ENCODE measurements around the gene CDH4. TPM values are rescaled to one million over a fixed set of nuclear protein-coding genes. Genes with fewer than 3 reads are reported as not detected.

CDH4 gene
- total and polyA plus RNA-seq, 2 of the 8 experiments (the other 6 are each of a cell fraction or from before 2014, with no cell fraction given), result 4.3 to 7.9 TPM

DNA sequence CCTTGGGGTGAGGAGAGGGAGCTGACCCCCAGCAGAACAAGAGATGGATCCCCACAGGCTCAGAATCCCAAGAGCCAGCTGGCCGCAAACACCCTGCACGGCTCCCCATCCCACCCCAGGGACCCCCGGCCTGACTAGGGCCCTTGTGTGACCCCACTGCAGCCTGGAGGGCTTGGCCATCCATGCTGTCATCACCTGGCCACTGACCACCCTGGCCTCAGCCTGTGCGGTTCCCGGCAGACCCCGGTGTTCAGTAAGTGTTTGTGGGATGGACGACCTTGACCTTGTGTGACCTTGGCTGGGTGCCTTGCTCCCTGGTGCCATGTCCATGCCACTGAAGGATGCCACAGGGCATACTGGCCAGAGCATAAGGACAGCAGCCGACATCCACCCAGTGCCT lies 485.3 kb downstream of the CDH4 start:
- Histone ChIP-seq H4K91ac (replicated peaks; ENCODE audit: insufficient read length, low read length) (no peak overlapping the region), H3K18ac (ENCODE audit: extremely low read depth, low read length) (no peak overlapping the region), H4K20me1 (replicated peaks in 1 of 2; ENCODE audit: control insufficient read depth in 1 of 2, insufficient read depth in 2 of 2, low read length in 2 of 2) (no peaks in the 10 kb centered on the region), H3K36me3 (ENCODE audit: control insufficient read depth in 2 of 4, insufficient read depth in 4 of 4, low read length in 3 of 4) (no peaks in the 10 kb centered on the region), H4K8ac (ENCODE audit: extremely low read depth, insufficient read depth, low read length) (no peak overlapping the region), H2AK5ac (ENCODE audit: low read depth, low read length) (no peak overlapping the region), H3K79me2 (ENCODE audit: control insufficient read depth in 1 of 2, insufficient read depth in 2 of 2, low read length in 2 of 2) (no peaks in the 10 kb centered on the region), H3K9ac (replicated peaks in 1 of 4; ENCODE audit: extremely low read depth in 1 of 4, low read depth in 3 of 4, low read length in 3 of 4) (no peak overlapping the region), H2BK15ac (ENCODE audit: low read length) (no peak overlapping the region), H3K27me3 (replicated peaks in 1 of 4; ENCODE audit: control insufficient read depth in 3 of 4, extremely low read depth in 1 of 4, insufficient read depth in 3 of 4, low read length in 3 of 4) (peaks cover 0 to 3% (median 1%) of the 10 kb centered on the region in 4 experiments; a peak in 2 of 7 replicates), H3K23me2 (ENCODE audit: low read depth, low read length) (no peaks in the 10 kb centered on the region; the same call in 1 of the 2 replicates), H4K5ac (ENCODE audit: insufficient read length, low read depth, low read length) (no peak overlapping the region), H2BK20ac (ENCODE audit: low read length) (no peak overlapping the region), H3K27ac (ENCODE audit: low read depth, low read length) (no peak overlapping the region), H3K14ac (ENCODE audit: insufficient read length) (no peak overlapping the region), H3K56ac (replicated peaks; ENCODE audit: insufficient read length, low read depth, low read length) (no peak overlapping the region), H2BK12ac (ENCODE audit: low read depth, low read length) (no peak overlapping the region), H3K79me1 (ENCODE audit: low read depth, low read length) (no peaks in the 10 kb centered on the region), H3K23ac (ENCODE audit: insufficient read length) (no peak overlapping the region), H3K4me3 (ENCODE audit: extremely low read depth in 1 of 4, insufficient read depth in 2 of 4, low read depth in 3 of 4, low read length in 4 of 4) (no peak overlapping the region), H3K4ac (replicated peaks; ENCODE audit: insufficient read length, low read depth, low read length) (no peak overlapping the region), H2BK120ac (replicated peaks; ENCODE audit: low read depth, low read length) (no peak overlapping the region), H3K9me3 (ENCODE audit: insufficient read depth in 2 of 2, low read depth in 1 of 2, low read length in 1 of 2) (no peaks in the 10 kb centered on the region), H3K4me2 (ENCODE audit: insufficient read depth in 1 of 2, low read depth in 2 of 2, low read length in 2 of 2) (no peak overlapping the region), H3K4me1 (replicated peaks in 1 of 4; ENCODE audit: control insufficient read depth in 3 of 4, insufficient read depth in 4 of 4, low read length in 3 of 4) (no peaks in the 10 kb centered on the region), H2AFZ (ENCODE audit: low read length) (no peak overlapping the region), H2BK5ac (ENCODE audit: low read depth, low read length) (no peak overlapping the region)
- CTCF ChIA-PET (ENCODE audit: partially characterized antibody), result interaction anchor here (1.4 kb wide), 1 partner anchor 150 kb away, joined by 5 read pairs; no protein-coding TSS in a partner anchor
- POLR2A ChIA-PET (ENCODE audit: partially characterized antibody), result no interaction called here
- FAIRE-seq (no peak), DNase-seq (ENCODE audit: low read depth in 1 of 2, low spot score in 2 of 2) (no peak)
- WGBS, 2 experiments (ENCODE audit: extremely low coverage in 1 of 2, insufficient coverage in 1 of 2, insufficient read length in 1 of 2, insufficient replicate concordance in 2 of 2, low coverage in 1 of 2, low lambda C conversion rate in 2 of 2, missing lambda C conversion rate in 1 of 2), result 84% methylated on average over 7 of the region's 8 CpGs; no CpG with 5 or more reads in 1 of the 2 experiments
- TF ChIP-seq KDM4A (IDR thresholded peaks at IDR 0.05; ENCODE audit: low read depth, low read length, severe bottlenecking) (no peak), HDAC2 (IDR thresholded peaks at IDR 0.05; ENCODE audit: borderline replicate concordance in 1 of 2, low read depth in 2 of 2, low read length in 2 of 2) (no peak), SAP30 (IDR thresholded peaks at IDR 0.05; ENCODE audit: insufficient read depth, insufficient replicate concordance, low read length) (no peak), SUZ12 (IDR thresholded peaks at IDR 0.05; ENCODE audit: low read length) (no peak), CHD1 (IDR thresholded peaks at IDR 0.05; ENCODE audit: low read depth, low read length) (no peak), EZH2 (IDR thresholded peaks at IDR 0.05; ENCODE audit: low read depth, low read length, severe bottlenecking) (no peak), CBX5 (IDR thresholded peaks at IDR 0.05; ENCODE audit: low read depth, low read length) (no peak), PHF8 (conservative IDR thresholded peaks at IDR 0.05; ENCODE audit: low read depth, low read length) (no peak), FOSL1 (IDR thresholded peaks at IDR 0.05; ENCODE audit: insufficient read depth, low read depth, low read length) (no peak), SP4 (IDR thresholded peaks at IDR 0.05; ENCODE audit: low read length) (no peak), GABPA (IDR thresholded peaks at IDR 0.05; ENCODE audit: borderline replicate concordance, insufficient read depth, low read length) (no peak), TBP (IDR thresholded peaks at IDR 0.05; ENCODE audit: low read depth, low read length) (no peak)

Data from H1 (cell line).